ENCODE measurements around the gene PDF.

Gene PDF

DNA sequence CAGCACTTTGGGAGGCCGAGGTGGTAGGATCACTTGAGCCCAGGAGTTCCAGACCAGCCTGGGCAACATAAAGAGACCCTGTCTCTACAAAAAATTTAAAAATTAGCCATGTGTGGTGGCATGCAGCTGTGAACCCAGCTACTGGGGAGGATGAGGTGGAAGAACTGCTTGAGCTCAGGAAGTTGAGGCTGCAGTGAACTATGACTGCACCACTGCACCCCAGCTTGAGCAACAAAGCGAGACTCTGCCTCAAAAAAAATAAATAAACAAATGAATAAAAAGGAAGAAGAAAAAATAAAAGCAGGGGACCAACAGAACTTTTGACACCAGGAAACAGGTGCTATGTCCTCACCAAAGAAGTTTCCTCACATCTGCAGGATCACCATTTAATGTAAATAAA, 41.2 kb upstream of the PDF start:
- Mint-ChIP-seq H3K27ac (no peak overlapping the region), H3K4me3 (no peak overlapping the region), H3K9me3 (no peaks in the 10 kb centered on the region), H3K36me3 (ENCODE audit: low read depth) (peaks cover 72% of the 10 kb centered on the region), H3K4me1 (no peaks in the 10 kb centered on the region), H3K27me3 (ENCODE audit: low read depth) (no peaks in the 10 kb centered on the region)
- TF ChIP-seq, protein P1, sequence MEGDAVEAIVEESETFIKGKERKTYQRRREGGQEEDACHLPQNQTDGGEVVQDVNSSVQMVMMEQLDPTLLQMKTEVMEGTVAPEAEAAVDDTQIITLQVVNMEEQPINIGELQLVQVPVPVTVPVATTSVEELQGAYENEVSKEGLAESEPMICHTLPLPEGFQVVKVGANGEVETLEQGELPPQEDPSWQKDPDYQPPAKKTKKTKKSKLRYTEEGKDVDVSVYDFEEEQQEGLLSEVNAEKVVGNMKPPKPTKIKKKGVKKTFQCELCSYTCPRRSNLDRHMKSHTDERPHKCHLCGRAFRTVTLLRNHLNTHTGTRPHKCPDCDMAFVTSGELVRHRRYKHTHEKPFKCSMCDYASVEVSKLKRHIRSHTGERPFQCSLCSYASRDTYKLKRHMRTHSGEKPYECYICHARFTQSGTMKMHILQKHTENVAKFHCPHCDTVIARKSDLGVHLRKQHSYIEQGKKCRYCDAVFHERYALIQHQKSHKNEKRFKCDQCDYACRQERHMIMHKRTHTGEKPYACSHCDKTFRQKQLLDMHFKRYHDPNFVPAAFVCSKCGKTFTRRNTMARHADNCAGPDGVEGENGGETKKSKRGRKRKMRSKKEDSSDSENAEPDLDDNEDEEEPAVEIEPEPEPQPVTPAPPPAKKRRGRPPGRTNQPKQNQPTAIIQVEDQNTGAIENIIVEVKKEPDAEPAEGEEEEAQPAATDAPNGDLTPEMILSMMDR (IDR thresholded peaks at IDR 0.05; ENCODE audit: unreplicated experiment in 3 of 3), result no peak

DNA sequence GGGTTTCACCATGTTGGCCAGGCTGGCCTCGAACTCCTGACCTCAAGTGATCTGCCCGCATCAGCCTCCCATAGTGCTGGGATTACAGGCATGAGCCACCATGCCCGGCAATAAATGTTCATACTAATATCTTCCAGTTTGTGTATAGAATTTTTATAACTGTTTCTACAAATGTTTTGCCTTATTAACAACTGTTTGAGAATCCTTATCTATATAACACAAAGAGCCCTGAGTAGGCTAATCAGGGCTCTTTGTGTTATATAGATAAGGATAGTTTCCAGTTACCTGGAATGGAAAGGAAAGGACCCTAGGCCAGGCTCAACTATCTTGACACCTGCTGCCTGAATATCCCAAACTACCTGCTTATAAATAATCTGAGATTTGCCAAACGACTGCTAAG, 38.5 kb upstream of the PDF start:
- H3K27ac Mint-ChIP-seq, result no peak overlapping the region
- no peak overlapping the region for H3K4me3 Mint-ChIP-seq
- no peaks in the 10 kb centered on the region for H3K27me3 Mint-ChIP-seq (ENCODE audit: low read depth)
- H3K9me3 Mint-ChIP-seq, result no peaks in the 10 kb centered on the region
- H3K4me1 Mint-ChIP-seq, result no peaks in the 10 kb centered on the region
- TF ChIP-seq, protein P1 (IDR thresholded peaks at IDR 0.05; ENCODE audit: unreplicated experiment in 3 of 3), result no peak
- peaks cover 78% of the 10 kb centered on the region for H3K36me3 Mint-ChIP-seq (ENCODE audit: low read depth)

DNA sequence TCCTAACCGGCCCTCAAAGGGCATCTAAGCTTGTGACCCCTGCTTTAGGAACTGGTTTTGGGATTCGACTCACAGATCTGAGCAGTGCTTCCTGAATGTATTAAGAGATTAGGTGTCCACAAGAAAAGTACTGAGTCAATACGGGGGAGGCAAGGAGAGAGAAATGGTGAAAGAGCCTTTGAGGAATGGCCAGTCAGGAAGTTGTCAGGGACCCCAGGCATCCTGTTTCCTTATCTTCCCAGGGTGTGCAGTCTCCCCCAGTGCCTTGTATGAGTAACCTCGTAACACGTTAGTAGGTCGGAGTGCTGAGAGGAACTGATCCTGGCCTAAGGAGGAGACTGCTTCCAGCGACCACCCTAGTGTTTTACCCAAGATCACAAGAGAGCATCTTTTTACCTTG, 37.6 kb upstream of the PDF start:
- Mint-ChIP-seq H3K36me3 (ENCODE audit: low read depth) (peaks cover 77% of the 10 kb centered on the region), H3K27me3 (ENCODE audit: low read depth) (no peaks in the 10 kb centered on the region), H3K4me3 (no peak overlapping the region), H3K27ac (no peak overlapping the region), H3K4me1 (no peaks in the 10 kb centered on the region), H3K9me3 (no peaks in the 10 kb centered on the region)
- TF ChIP-seq, protein P1 (IDR thresholded peaks at IDR 0.05; ENCODE audit: unreplicated experiment in 3 of 3), result no peak

DNA sequence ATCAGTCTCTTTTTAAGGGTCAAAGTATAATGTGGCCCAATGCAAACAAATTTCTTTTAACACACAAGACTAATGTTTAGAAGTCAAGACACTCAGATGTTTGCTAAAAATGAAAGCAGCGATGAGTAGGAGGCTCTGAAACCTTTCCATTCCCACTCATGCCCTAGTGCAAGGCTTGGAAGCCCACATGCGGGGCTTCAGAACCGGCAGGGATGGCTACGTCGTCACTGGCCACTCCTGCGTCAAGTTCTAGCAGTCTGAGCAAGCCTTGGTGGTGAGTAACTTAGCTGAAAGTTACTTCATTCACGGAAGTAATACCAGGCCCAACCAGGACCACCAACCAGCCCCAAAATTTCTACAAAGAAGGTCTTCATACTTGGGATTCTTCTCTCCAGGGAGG, 36.0 kb upstream of the PDF start:
- Mint-ChIP-seq H3K27me3 (ENCODE audit: low read depth) (no peaks in the 10 kb centered on the region), H3K27ac (no peak overlapping the region), H3K4me3 (no peak overlapping the region), H3K4me1 (no peaks in the 10 kb centered on the region), H3K9me3 (no peaks in the 10 kb centered on the region), H3K36me3 (ENCODE audit: low read depth) (peaks cover 71% of the 10 kb centered on the region)
- TF ChIP-seq, protein P1 (IDR thresholded peaks at IDR 0.05; ENCODE audit: unreplicated experiment in 3 of 3), result no peak

DNA sequence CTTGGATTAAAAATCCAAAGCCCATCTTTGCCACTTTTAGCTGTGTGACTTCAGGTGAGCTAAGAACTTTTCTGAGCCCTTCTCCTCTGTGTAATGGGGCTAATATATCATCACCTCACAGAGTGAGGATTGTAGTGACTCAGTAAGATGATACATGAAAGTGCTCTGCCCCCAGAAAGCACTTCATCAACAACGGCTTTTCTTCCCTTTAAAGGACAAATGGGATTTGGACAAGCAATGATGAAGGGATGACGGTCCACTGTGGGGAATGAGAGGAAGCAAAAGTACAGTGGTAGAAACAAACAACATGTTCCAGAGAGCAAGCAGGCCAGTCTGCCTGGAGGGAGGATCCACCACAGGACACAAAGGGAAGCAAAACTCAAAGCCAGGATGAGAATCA, 35.5 kb upstream of the PDF start:
- H3K4me3 Mint-ChIP-seq, result no peak overlapping the region
- TF ChIP-seq, protein P1 (IDR thresholded peaks at IDR 0.05; ENCODE audit: unreplicated experiment in 3 of 3), result no peak
- no peaks in the 10 kb centered on the region for H3K9me3 Mint-ChIP-seq
- no peaks in the 10 kb centered on the region for H3K27me3 Mint-ChIP-seq (ENCODE audit: low read depth)
- no peaks in the 10 kb centered on the region for H3K4me1 Mint-ChIP-seq
- no peak overlapping the region for H3K27ac Mint-ChIP-seq
- H3K36me3 Mint-ChIP-seq (ENCODE audit: low read depth), result peaks cover 72% of the 10 kb centered on the region

DNA sequence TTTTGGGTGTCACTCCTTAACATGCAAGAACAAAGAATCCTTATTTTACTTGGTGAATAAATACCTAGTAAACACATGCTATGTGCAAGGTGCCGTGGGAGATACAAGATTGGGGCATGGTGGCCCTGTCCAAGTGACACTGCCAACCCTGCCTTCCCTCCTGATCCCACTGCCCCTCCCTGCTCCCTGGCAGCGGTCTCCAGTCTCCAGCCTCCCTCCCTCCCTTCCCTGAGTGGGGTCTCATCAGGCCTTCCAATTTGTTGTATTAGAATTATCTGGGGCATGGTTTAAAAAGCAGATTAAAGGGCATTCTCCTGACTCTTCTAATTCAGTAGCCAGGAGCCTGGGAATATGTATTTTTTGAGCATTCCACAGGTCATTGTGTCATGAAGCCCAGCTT, 33.7 kb upstream of the PDF start:
- no peak overlapping the region for H3K27ac Mint-ChIP-seq
- no peaks in the 10 kb centered on the region for H3K4me1 Mint-ChIP-seq
- no peaks in the 10 kb centered on the region for H3K9me3 Mint-ChIP-seq
- H3K4me3 Mint-ChIP-seq, result no peak overlapping the region
- H3K36me3 Mint-ChIP-seq (ENCODE audit: low read depth), result peaks cover 58% of the 10 kb centered on the region
- H3K27me3 Mint-ChIP-seq (ENCODE audit: low read depth), result no peaks in the 10 kb centered on the region
- TF ChIP-seq, protein P1 (IDR thresholded peaks at IDR 0.05; ENCODE audit: unreplicated experiment in 3 of 3), result no peak
